Measurements from ENCODE around the gene HNRNPC.

HNRNPC gene

DNA sequence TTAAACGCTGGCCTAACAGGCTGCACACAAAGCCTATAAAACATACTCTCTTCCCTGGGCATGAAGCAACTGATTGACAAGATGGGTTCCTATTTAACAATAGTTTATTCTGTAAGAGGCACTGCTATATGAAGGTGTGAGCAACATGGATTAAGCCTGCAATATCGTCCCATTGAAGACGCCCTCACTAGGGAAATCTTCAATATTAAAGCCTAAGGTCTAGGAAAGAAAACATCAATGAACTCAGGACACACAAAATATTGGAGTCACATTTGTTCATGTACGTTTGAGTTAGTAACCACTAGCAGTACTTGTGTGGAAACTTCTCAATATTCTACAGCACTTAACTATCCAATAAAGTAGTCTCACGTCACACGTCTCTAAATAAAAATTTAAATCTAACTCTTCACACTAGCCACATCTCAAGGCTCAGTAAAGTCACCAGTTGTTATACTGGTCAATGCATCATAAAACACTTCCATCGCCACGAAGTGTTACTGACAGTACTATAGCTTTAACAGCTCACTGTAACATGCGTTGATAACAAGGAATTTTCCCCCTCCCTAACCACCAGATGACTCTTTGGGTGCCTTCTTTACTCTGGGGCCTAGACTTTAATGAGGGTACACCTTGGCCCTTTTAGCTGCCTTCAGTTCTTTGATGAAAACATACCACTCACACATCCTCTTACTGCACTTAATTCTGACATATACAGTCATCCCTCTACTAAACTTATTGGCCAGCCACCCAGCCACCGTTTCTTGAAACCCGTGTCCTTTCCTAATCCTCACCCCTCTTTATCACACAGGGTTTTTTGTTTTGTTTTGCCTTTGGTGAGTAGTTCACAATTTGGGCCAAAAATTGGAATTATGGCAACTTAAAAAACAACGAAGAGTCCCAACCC is 63.3 kb downstream of the HNRNPC start:
- Histone ChIP-seq H3K27me3 (no peaks in the 10 kb centered on the region), H3K9me3 (no peaks in the 10 kb centered on the region), H3K4me1 (no peaks in the 10 kb centered on the region), H3K36me3 (peaks cover 83% of the 10 kb centered on the region), H3K9ac (no peak overlapping the region), H3K4me2 (no peak overlapping the region), H3K4me3 (no peak overlapping the region), H4K20me1 (peaks cover 96% of the 10 kb centered on the region), H3K27ac (no peak overlapping the region)
- no peak for TF ChIP-seq Cebpa-rat (IDR thresholded peaks at IDR 0.05)

DNA sequence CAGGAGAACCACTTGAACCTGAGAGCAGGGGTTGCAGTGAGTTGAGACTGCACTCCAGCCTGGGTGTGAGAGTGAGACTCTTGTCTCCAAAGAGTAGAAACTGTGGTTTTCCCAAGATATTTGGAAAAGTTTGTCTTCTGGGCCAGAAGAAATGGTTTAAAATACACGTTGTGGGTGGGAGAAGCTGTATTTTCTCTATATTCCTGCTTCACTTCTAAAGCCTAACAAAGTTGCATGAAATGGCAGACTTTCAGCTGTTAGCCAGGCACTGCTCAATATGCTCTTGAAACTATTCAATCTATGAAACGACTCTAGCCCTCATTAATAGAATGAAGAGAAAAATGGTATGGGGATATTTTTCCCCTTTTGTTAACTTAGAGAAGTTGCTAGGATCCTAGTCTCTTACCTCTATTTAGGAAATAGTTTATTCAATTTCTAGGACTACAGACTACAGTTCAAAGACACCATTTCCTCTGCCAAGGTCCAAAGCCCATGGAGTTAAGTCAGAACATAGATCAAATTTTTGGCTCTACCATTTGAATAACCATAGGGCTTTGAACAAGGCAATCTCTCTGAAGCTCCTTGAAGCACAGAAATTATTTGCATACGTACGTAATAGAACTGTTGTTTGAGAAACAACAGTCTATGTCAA is 64.1 kb downstream of the HNRNPC start:
- peaks cover 77% of the 10 kb centered on the region for H3K36me3 ChIP-seq

DNA sequence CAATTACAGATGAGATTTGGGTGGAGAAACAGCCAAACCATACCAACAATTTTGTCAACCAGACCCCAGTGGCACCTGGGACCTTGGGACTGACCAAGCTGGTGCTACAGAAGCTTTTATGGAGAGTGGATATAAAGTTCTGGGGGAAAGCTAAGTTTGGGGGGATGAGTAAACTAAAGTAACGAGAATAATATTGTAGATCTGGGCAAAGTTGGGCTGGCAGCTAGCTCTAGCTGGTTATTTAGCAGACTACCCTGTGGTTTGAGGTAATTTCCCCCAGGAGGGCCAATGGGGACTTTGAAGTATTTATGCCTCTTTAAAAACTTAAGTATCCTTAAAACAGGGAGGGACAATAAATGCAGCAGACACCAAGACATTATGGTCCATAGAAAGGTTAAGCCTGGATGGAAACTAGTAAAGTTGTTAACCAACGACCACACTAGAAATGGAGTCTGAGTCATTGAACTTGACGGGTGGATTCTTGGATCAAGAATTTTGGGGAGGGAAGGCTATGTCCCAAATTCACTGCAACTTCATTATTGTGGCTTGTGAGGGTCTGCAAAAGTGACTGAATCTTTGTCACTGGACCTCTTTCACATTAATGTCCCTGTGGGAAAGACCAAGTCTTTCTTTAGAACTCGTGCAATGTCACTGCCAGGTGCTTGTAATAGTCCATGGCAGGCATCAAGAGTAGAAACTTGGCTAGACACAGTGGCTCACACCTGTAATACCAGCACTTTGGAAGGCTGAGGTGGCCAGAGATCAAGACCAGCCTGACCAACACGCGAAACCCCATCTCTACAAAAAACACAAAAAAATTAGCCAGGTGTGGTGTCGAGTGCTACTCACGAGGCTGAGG is 64.8 kb downstream of the HNRNPC start:
- Histone ChIP-seq H3K36me3 (peaks cover 69% of the 10 kb centered on the region), H3K9ac (no peak overlapping the region), H3K9me3 (no peaks in the 10 kb centered on the region), H3K4me2 (no peak overlapping the region), H4K20me1 (peaks cover 91% of the 10 kb centered on the region), H3K27me3 (no peaks in the 10 kb centered on the region), H3K4me1 (no peaks in the 10 kb centered on the region), H3K4me3 (no peak overlapping the region), H3K27ac (no peak overlapping the region)
- TF ChIP-seq Cebpa-rat (IDR thresholded peaks at IDR 0.05) = no peak

More for the DNA sequence above, 64.1 kb downstream of the HNRNPC start:
- no peaks in the 10 kb centered on the region for H3K4me1 ChIP-seq
- H3K9me3 ChIP-seq = no peaks in the 10 kb centered on the region
- H3K27ac ChIP-seq = no peak overlapping the region
- H3K9ac ChIP-seq = no peak overlapping the region
- peaks cover 98% of the 10 kb centered on the region for H4K20me1 ChIP-seq
- no peaks in the 10 kb centered on the region for H3K27me3 ChIP-seq
- TF ChIP-seq Cebpa-rat (IDR thresholded peaks at IDR 0.05) = no peak
- H3K4me3 ChIP-seq = no peak overlapping the region
- no peak overlapping the region for H3K4me2 ChIP-seq

DNA sequence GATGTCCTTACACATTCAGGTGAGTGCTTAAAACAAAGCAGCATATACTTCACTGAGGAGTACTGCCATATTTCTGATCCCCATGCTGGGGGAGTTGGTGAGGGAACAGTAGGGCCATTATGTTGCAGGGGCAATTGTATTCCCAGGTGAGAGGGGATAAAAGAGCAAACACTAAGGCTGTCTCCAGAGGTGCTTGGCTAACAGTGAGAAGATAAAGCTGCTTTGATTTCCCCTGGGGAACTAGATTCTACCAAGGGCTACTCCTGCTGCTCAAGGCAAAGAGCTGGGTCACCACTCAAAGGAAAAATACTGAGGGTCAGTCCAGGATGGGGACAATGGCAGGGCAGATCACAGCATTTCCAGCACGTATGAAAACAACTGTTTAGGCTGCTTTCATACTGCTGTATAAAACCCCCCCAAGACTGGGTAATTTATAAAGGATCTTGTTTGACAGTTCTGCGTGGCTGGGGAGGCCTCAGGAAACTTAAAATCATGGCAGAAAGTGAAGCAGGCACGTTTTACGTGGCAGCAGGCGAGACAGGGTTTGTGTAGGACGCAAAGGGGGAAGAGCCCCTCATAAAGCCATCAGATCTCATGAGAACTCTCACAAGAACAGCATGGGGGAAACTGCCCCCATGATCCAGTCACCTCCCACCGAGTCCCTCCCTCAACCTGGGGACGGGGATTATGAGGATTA is 65.6 kb downstream of the HNRNPC start:
- Histone ChIP-seq H4K20me1 (peaks cover 83% of the 10 kb centered on the region), H3K9ac (no peak overlapping the region), H3K4me1 (no peaks in the 10 kb centered on the region), H3K36me3 (peaks cover 62% of the 10 kb centered on the region), H3K27me3 (no peaks in the 10 kb centered on the region), H3K4me3 (no peak overlapping the region), H3K4me2 (no peak overlapping the region), H3K9me3 (no peaks in the 10 kb centered on the region), H3K27ac (no peak overlapping the region)
- no peak for TF ChIP-seq Cebpa-rat (IDR thresholded peaks at IDR 0.05)

DNA sequence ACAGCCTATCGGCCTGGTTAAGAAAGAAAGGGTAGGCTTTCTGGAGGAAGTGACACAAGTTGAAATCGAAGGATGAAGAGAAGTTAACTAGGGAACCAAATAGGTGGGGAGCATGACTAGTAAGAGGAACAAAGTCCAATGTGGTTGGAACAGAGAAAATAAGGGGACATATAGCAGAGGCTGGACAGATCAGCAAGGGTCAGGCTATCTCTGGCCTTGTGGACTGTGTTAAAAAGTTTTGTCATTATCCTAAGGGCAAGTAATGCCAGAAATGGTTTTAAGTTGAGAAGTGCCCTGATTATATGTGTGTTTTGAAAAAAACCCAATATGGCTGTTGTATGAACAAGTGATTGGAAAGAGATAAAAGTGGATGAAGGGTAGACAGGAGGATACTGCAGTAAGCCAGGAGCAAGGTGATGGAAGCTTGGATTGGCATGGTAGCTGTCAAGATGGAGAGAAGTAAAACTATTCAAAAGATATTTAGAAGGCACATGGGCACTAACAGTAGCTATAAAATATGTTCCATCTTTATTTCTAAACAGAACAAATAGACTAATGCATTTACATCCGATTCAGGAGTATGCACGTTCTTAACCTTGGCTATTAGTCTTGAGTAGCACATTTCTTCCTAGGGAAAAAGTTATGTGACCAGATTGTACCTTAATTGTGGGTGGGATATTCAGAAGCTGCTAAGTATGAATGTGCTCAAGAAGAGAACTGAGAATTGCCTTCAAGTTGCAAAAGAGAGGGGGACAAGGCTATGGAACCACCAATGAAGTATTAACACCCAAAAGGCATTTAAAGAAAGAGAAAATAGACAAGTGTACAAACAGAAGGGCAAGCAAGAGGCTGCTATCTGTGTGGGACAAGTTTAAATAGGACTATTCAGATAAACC is 66.5 kb downstream of the HNRNPC start:
- H3K36me3 ChIP-seq = peaks cover 52% of the 10 kb centered on the region
- H4K20me1 ChIP-seq = peaks cover 74% of the 10 kb centered on the region
- no peak for TF ChIP-seq Cebpa-rat (IDR thresholded peaks at IDR 0.05)
- no peak overlapping the region for H3K4me3 ChIP-seq
- peaks cover 6% of the 10 kb centered on the region; the same call in 1 of the 2 replicates for H3K9me3 ChIP-seq
- no peaks in the 10 kb centered on the region for H3K4me1 ChIP-seq
- H3K9ac ChIP-seq = no peak overlapping the region
- no peak overlapping the region for H3K4me2 ChIP-seq
- H3K27ac ChIP-seq = no peak overlapping the region
- H3K27me3 ChIP-seq = no peaks in the 10 kb centered on the region

DNA sequence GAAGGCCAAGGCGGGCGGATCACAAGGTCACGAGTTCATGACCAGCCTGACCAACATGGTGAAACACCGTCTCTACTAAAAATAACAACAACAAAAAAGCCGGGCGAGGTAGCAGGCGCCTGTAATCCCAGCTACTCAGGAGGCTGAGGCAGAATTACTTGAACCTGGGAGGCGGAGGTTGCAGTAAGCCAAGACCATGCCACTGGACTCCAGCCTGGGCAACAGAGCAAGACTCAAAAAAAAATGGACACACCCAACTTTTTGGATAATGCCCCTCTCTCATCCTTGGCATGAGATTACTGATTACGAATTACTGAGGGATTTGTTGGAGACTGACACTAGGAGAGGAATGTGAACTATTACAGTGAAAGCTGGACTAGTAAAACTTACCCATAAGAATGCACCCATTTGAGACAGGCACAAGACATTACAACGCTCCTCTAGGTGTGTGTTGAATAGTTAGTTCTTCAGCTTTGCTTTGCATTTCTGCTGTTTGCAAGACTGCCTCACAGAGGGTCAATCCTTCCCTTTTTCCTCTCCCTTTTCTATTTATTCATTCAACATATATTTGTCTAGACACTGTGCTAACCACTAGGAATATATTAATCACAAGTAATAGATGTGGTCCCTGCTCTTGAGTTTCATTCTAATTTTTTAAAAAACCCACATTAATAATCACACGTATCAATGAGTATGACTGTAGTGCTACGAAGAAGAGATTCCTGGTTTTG is 67.3 kb downstream of the HNRNPC start:
- no peak for TF ChIP-seq Cebpa-rat (IDR thresholded peaks at IDR 0.05)
- H3K4me2 ChIP-seq = no peak overlapping the region
- H3K9ac ChIP-seq = no peak overlapping the region
- H4K20me1 ChIP-seq = peaks cover 66% of the 10 kb centered on the region
- H3K27ac ChIP-seq = no peak overlapping the region
- H3K4me1 ChIP-seq = no peaks in the 10 kb centered on the region
- no peak overlapping the region for H3K4me3 ChIP-seq
- no peaks in the 10 kb centered on the region for H3K27me3 ChIP-seq
- peaks cover 13% of the 10 kb centered on the region; the same call in 1 of the 2 replicates for H3K9me3 ChIP-seq
- H3K36me3 ChIP-seq = peaks cover 44% of the 10 kb centered on the region

DNA sequence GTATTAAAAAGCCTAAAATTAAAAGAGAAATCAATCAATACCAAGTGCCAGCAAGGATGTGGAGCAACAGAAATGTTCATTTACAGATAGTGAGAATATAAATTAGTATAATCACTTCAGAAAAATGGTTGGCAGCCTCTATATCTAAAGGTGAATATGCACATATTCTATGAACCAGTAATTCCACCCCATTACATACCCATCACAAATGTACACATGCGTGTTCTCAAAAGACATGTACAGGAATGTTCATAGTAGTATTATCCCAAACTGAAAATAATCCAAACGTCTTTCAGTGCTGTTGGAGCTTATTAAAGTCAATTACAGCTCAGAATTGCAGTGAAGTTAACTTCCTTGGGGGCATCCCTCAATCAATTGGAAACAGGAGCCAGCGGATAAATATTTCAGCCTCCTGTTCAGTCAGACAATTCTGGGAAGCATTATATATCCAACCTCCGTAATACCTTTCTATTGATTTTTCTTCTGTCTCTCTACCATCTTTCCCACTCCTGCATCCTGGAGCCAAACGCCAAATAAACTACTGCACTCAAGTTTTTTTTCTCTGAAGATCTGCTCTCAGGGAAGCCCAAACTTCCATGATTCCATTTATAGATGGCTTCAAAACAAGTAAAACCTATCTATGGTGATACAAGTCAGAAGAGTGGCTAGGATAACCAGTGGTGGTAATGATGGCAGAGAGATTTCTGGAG is 68.3 kb downstream of the HNRNPC start:
- peaks cover 56% of the 10 kb centered on the region for H4K20me1 ChIP-seq
- no peak for TF ChIP-seq Cebpa-rat (IDR thresholded peaks at IDR 0.05)
- H3K36me3 ChIP-seq = peaks cover 34% of the 10 kb centered on the region
- no peaks in the 10 kb centered on the region for H3K27me3 ChIP-seq
- no peaks in the 10 kb centered on the region for H3K4me1 ChIP-seq
- H3K4me3 ChIP-seq = no peak overlapping the region
- H3K27ac ChIP-seq = no peak overlapping the region
- peaks cover 18% of the 10 kb centered on the region; the same call in 1 of the 2 replicates for H3K9me3 ChIP-seq
- no peak overlapping the region for H3K9ac ChIP-seq
- H3K4me2 ChIP-seq = no peak overlapping the region

Data from BLaER1 (cell line).